Mucosa of descending colon (tissue), 3 donors: ENCODE measurements around the gene DLK2. TPM values are rescaled to one million over a fixed set of nuclear protein-coding genes. Genes with fewer than 3 reads are reported as not detected.

Experiments used
- ATAC-seq: fragments of 200-7000 bp; cut with Tn5 transposase; one replicate; pipeline ENCODE4 v1.9.1; 2020; ENCODE audit warnings: mild to moderate bottlenecking, moderate library complexity
- DNase-seq, 3 donors: peaks; one replicate each; pipeline ENCODE4 v3.0.0-alpha.2; 2020
- H3K36me3 ChIP-seq: fragments of 200-600 bp; one replicate; pipeline ENCODE4 v1.8.0; 2021; ENCODE audit warnings: low read depth, mild to moderate bottlenecking
- H3K4me1 ChIP-seq: fragments of 200-600 bp; one replicate; pipeline ENCODE4 v1.8.0; 2021; ENCODE audit warnings: low read depth, mild to moderate bottlenecking
- H3K4me3 ChIP-seq: fragments of 200-600 bp; one replicate; pipeline ENCODE4 v1.8.0; 2021; ENCODE audit warnings: mild to moderate bottlenecking
- H3K9me3 ChIP-seq: fragments of 200-600 bp; one replicate; pipeline ENCODE4 v1.8.0; 2021; ENCODE audit warnings: mild to moderate bottlenecking
- intact Hi-C, 2 donors: fragments of 100-400 bp; cut with DNase I in 1 of 2; cut with micrococcal nuclease in 1 of 2; formaldehyde crosslinking; loops; one replicate each; pipeline versions ENCODE4 v1.11.0 to v1.11.1; 2022; cut with DNase I, micrococcal nuclease
- total RNA-seq, 3 donors: library from RNA; stranded (reverse); fragmentation: NEBNext Ultra II Directional in 2 of 3; extraction: Animal tissue kit (Norgen Biotek cat#: 25700) in 2 of 3; gene quantifications; one replicate each; pipeline versions ENCODE4 v1.2.1 to v1.2.4, GENCODE V29; 2021 to 2023
- TF ChIP-seq, protein P1 (sequence below): fragments of 200-600 bp; IDR thresholded peaks from one replicate; pipeline ENCODE4 v1.8.0; 2022; ENCODE audit warnings: antibody characterized with exemption, mild to moderate bottlenecking
- donor health status: DM: no; HTN: no; CAD: no; lungs with moderate emphysema.
- donor health status: DM: no; HTN: no; CAD: no.
- donor health status: DM: no; HTN: yes; CAD: no.

DLK2 gene
- total RNA-seq, 3 donors from 2014 or later: 0.47 TPM; not detected in 2

DNA sequence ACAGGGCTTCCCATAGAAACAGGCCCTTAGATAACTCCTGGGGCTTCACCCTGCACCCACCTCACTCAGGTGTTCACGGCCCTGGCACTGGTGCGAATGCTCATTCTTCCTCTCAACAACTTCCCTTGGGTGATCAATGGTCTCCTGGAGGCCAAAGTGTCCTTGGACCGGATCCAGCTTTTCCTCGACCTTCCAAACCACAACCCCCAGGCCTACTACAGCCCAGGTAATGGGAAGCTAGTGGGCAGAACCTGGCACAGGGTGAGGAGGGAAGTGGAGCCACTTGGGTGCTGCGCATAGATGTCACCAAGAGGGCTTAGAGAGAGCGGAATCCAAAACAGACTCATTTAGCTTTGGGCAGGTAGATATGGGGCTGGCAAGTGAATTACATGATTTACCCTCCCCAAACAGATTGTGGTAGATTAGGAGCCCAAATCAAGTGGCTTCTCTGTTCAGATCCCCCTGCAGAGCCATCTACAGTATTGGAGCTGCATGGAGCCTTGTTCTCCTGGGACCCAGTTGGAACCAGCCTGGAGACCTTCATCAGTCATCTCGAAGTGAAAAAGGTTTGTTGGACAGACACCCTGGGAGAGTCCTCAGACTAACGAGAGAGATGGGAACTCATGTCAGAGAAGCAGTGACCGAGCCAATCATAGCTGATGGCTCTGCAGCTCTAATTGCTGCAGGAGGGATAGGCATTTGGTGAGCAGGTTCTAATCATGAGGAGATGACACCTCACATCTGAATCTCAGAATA, 19.5 kb downstream of the DLK2 start:
- no peaks in the 10 kb centered on the region for H3K36me3 ChIP-seq
- H3K4me1 ChIP-seq: peaks cover 10% of the 10 kb centered on the region
- H3K4me3 ChIP-seq: no peak overlapping the region
- DNase-seq (no peak), ATAC-seq (no peak)
- H3K9me3 ChIP-seq: no peaks in the 10 kb centered on the region
- intact Hi-C loops: no loop called here
- TF ChIP-seq, protein P1, sequence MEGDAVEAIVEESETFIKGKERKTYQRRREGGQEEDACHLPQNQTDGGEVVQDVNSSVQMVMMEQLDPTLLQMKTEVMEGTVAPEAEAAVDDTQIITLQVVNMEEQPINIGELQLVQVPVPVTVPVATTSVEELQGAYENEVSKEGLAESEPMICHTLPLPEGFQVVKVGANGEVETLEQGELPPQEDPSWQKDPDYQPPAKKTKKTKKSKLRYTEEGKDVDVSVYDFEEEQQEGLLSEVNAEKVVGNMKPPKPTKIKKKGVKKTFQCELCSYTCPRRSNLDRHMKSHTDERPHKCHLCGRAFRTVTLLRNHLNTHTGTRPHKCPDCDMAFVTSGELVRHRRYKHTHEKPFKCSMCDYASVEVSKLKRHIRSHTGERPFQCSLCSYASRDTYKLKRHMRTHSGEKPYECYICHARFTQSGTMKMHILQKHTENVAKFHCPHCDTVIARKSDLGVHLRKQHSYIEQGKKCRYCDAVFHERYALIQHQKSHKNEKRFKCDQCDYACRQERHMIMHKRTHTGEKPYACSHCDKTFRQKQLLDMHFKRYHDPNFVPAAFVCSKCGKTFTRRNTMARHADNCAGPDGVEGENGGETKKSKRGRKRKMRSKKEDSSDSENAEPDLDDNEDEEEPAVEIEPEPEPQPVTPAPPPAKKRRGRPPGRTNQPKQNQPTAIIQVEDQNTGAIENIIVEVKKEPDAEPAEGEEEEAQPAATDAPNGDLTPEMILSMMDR: no peak

DNA sequence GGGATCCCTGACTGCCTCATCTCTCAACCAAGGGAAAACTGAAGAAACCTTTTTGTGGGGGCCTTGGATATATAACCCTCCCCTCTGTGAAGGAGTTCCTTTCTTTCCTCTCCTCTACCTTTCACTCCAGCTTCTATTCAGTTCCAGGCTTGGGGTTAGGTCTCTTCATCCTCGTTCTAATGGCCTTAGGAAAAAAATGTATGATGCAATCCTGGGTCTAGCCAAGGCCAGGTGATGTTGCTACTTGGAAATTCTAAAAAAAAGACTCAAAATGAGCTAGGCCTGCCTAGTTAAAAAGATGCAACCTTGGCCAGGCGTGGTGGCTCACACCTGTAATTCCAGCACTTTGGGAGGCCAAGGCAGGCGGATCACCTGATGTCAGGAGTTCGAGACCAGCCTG, 20.4 kb downstream of the DLK2 start:
- TF ChIP-seq, protein P1: no peak
- intact Hi-C loops: no loop called here
- DNase-seq: no peak
- ATAC-seq: no peak
- Histone ChIP-seq H3K36me3 (no peaks in the 10 kb centered on the region), H3K9me3 (no peaks in the 10 kb centered on the region), H3K4me3 (no peak overlapping the region), H3K4me1 (peaks cover 10% of the 10 kb centered on the region)

DNA sequence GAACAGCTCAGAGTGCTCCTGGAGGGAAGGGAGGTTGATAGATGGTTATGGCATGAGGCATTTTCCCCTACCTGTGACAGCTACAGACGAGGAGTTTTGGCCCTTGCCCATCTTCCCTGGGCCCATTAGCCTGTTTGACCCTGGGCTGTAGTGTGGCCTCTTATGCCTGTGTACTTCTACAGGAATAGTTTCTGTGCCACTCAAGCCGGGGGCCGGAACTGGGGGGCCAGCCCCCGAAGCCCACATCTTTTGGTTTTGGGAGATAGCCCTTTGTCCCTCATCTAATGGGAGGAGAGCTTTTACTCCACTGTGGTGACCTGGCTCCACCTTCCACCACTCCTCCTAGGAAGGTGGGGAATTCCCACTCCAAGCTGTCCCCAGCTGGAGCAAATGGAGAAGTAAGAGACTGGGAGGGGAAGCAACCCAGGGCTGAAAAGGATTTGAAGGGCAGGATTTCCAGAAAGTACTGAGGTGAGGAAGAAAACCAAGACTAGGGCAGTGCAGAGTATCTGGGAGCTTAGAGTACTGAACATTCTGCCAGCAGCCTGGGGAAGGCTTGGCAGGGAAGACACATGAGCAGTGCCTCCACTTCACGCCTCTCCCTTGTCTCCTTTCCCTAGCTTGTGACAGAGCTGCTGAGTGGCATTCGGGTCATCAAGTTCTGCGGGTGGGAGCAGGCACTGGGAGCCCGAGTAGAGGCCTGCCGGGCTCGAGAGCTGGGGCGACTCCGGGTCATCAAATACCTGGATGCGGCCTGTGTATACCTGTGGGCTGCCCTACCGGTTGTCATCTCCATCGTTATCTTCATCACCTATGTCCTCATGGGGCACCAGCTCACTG, 21.1 kb downstream of the DLK2 start:
- no peak overlapping the region for H3K4me3 ChIP-seq
- intact Hi-C loops: no loop called here
- no peak for ATAC-seq
- peaks cover 10% of the 10 kb centered on the region for H3K4me1 ChIP-seq
- H3K9me3 ChIP-seq: no peaks in the 10 kb centered on the region
- DNase-seq: no peak
- TF ChIP-seq, protein P1: no peak
- no peaks in the 10 kb centered on the region for H3K36me3 ChIP-seq

DNA sequence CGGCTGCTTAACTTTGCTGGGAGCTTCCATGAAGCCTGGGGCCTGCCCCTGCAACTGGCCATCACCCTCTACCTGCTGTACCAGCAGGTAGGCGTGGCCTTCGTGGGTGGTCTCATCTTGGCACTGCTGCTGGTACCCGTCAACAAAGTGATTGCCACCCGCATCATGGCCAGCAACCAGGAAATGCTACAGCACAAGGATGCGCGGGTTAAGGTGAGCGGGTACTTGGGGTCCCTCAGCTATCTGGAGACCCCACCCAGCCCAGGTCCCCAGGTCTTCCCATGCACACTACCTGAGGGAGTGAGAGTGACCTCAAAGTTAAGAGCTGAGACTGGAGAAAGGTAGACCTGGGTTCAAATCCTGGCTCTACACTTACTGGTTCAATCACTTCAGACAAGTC, 22.2 kb downstream of the DLK2 start:
- H3K36me3 ChIP-seq: no peaks in the 10 kb centered on the region
- TF ChIP-seq, protein P1: no peak
- intact Hi-C loops: no loop called here
- no peaks in the 10 kb centered on the region for H3K9me3 ChIP-seq
- H3K4me3 ChIP-seq: no peak overlapping the region
- H3K4me1 ChIP-seq: peaks cover 20% of the 10 kb centered on the region
- no peak for ATAC-seq
- no peak for DNase-seq

DNA sequence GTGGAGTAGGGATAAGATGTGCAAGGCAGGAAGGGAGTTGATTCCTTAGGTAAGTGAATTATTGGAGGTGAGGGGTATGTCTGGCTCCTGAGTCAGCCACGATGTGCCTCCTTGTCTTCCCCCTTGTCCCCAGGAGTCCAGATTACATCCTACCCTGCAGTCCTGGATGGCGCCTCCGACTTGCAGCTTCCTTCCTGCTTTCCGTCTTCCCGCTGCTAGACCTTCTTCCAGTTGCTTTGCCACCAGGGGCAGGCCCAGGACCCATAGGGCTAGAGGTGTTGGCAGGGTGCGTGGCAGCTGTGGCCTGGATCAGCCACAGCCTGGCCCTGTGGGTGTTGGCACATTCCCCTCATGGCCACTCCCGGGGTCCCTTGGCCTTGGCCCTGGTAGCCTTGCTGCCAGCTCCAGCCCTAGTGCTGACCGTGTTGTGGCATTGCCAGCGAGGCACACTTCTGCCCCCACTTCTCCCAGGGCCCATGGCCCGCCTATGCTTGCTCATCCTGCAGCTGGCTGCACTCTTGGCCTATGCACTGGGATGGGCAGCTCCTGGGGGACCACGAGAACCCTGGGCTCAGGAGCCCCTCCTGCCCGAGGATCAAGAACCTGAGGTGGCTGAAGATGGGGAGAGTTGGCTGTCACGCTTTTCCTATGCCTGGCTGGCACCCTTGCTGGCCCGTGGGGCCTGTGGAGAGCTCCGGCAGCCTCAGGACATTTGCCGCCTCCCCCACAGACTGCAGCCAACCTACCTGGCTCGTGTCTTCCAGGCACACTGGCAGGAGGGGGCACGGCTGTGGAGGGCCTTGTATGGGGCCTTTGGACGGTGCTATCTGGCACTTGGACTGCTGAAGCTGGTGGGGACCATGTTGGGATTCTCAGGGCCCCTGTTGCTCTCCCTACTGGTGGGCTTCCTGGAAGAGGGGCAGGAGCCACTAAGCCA, 23.1 kb downstream of the DLK2 start:
- Histone ChIP-seq H3K4me3 (no peak overlapping the region), H3K4me1 (peaks cover 19% of the 10 kb centered on the region), H3K36me3 (no peaks in the 10 kb centered on the region), H3K9me3 (no peaks in the 10 kb centered on the region)
- ATAC-seq (no peak), DNase-seq (no peak)
- TF ChIP-seq, protein P1: no peak
- intact Hi-C loops: no loop called here
